Measurements from ENCODE around the gene DHX32.

DHX32 gene

DNA sequence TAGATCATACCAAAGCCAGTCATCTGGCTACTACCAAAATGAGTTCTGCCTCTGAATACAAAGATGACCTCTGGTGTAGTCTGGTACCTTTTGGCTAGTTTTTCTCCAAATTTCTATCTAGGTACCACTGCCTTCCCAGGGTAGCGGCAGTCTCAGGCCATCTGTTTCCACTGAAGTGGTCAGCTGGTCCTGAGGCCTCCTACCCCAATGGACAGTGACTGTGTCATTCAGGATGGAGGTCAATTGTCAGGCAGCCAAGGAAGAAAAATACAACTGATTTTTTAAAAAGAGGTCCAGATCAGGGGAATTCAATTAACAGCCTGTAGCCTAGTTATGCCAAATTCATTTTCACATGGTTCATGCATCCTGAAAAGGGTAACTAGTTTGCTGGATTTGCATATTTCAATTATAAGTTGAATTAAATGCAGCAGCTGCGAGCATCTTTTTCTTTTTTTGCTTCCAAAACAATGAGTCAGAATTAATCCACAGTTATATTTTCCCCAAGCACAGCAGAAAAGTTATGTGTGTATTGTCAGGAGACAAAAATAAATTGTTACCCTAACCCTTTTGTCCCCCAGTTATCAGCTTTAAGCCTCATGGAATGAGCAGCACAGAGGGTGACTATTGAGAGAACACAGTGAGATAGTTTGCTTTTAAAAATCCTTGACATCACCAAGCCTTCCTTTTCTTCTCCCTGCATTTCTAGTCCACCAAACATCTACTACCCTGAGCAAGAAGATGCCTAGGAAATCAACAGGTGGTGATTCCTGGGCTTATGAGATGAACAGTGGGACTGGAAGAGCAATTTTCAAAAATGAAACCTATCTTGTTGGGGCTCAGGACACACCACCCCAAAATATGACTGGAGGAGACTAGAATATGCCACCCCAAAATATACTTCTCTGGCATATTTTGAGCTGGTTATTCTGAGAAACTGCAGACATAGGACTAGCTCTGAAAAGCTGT lies 30.0 kb downstream of the DHX32 start:
- no peak overlapping the region for H4K12ac ChIP-seq (ENCODE audit: low read depth, low read length)
- no peaks in the 10 kb centered on the region for H3K27me3 ChIP-seq (ENCODE audit: insufficient read depth, low read length)
- no peak overlapping the region for H3K4ac ChIP-seq (ENCODE audit: low read depth, low read length)
- H2BK120ac ChIP-seq (ENCODE audit: insufficient read depth, low read length, poor library complexity) = no peak overlapping the region
- H3K36me3 ChIP-seq (ENCODE audit: control insufficient read depth in 1 of 2, insufficient read depth in 2 of 2, low read length in 2 of 2) = peaks cover 19 to 39% of the 10 kb centered on the region in 2 experiments
- no peak for DNase-seq
- no peak overlapping the region for H3K23ac ChIP-seq (ENCODE audit: low read length)
- H4K8ac ChIP-seq (ENCODE audit: low read depth, low read length) = no peak overlapping the region
- no peak overlapping the region for H4K91ac ChIP-seq (ENCODE audit: low read depth, low read length)
- no peak overlapping the region for H2AFZ ChIP-seq (ENCODE audit: insufficient read depth, low read length, poor library complexity)
- H3K4me1 ChIP-seq (ENCODE audit: control insufficient read depth in 1 of 2, insufficient read depth in 2 of 2, low read length in 2 of 2) = no peaks in the 10 kb centered on the region
- no peak overlapping the region for H2BK12ac ChIP-seq (ENCODE audit: low read length)
- H3K9me3 ChIP-seq (ENCODE audit: insufficient read depth, low read depth, low read length) = peaks cover 2% of the 10 kb centered on the region
- no CpG with 5 or more reads among the region's 2 CpGs for WGBS (ENCODE audit: extremely low coverage, insufficient coverage, insufficient read length)
- H3K4me2 ChIP-seq (ENCODE audit: low read length) = no peak overlapping the region
- H2BK5ac ChIP-seq (ENCODE audit: low read depth, low read length, poor library complexity) = no peak overlapping the region
- no peak overlapping the region for H3K4me3 ChIP-seq (ENCODE audit: low read depth, low read length)
- no peak overlapping the region for H3K27ac ChIP-seq (ENCODE audit: low read depth, low read length)
- H3K18ac ChIP-seq (ENCODE audit: low read length) = no peak overlapping the region
- no peak overlapping the region for H3K14ac ChIP-seq (ENCODE audit: low read length)
- no peaks in the 10 kb centered on the region for H3K79me2 ChIP-seq (ENCODE audit: control insufficient read depth, insufficient read depth, low read length, poor library complexity)
- no peak overlapping the region for H3K9ac ChIP-seq (ENCODE audit: low read length)
- no peak overlapping the region for H2AK5ac ChIP-seq (ENCODE audit: low read length)
- H3K79me1 ChIP-seq (ENCODE audit: low read length) = no peaks in the 10 kb centered on the region

DNA sequence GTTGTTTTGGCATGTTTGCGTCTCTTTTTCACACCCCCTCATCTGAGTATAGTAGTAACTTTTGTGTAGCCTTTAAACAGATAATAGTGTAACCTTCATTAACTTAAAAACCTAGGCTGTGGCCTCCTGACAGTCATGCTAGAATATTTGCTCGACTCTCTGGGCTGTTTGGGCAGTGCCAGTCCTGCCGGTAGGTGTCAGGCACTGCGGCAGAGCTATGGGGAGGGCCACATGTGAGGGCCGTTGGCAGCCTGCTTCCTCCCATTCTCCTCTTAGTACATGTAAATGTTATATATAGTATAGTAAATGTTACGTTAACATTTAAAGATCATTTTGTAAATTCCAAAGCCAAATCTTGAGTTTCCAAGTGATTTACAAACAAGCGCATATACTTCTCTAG lies 31.6 kb downstream of the DHX32 start:
- H2AFZ ChIP-seq (ENCODE audit: insufficient read depth, low read length, poor library complexity) = no peak overlapping the region
- H2AK5ac ChIP-seq (ENCODE audit: low read length) = no peak overlapping the region
- H3K79me2 ChIP-seq (ENCODE audit: control insufficient read depth, insufficient read depth, low read length, poor library complexity) = no peaks in the 10 kb centered on the region
- no peak overlapping the region for H4K12ac ChIP-seq (ENCODE audit: low read depth, low read length)
- H3K4ac ChIP-seq (ENCODE audit: low read depth, low read length) = no peak overlapping the region
- H3K18ac ChIP-seq (ENCODE audit: low read length) = no peak overlapping the region
- no peaks in the 10 kb centered on the region for H3K27me3 ChIP-seq (ENCODE audit: insufficient read depth, low read length)
- no CpG with 5 or more reads among the region's 7 CpGs for WGBS (ENCODE audit: extremely low coverage, insufficient coverage, insufficient read length)
- H3K14ac ChIP-seq (ENCODE audit: low read length) = no peak overlapping the region
- no peak for DNase-seq
- no peak overlapping the region for H3K4me2 ChIP-seq (ENCODE audit: low read length)
- no peak overlapping the region for H4K91ac ChIP-seq (ENCODE audit: low read depth, low read length)
- H3K9me3 ChIP-seq (ENCODE audit: insufficient read depth, low read depth, low read length) = peaks cover 2% of the 10 kb centered on the region
- H3K27ac ChIP-seq (ENCODE audit: low read depth, low read length) = no peak overlapping the region
- H3K79me1 ChIP-seq (ENCODE audit: low read length) = no peaks in the 10 kb centered on the region
- H3K9ac ChIP-seq (ENCODE audit: low read length) = no peak overlapping the region
- no peak overlapping the region for H2BK12ac ChIP-seq (ENCODE audit: low read length)
- no peaks in the 10 kb centered on the region for H3K4me1 ChIP-seq (ENCODE audit: control insufficient read depth in 1 of 2, insufficient read depth in 2 of 2, low read length in 2 of 2)
- H4K8ac ChIP-seq (ENCODE audit: low read depth, low read length) = no peak overlapping the region
- peaks cover 23 to 47% of the 10 kb centered on the region in 2 experiments for H3K36me3 ChIP-seq (ENCODE audit: control insufficient read depth in 1 of 2, insufficient read depth in 2 of 2, low read length in 2 of 2)
- no peak overlapping the region for H2BK5ac ChIP-seq (ENCODE audit: low read depth, low read length, poor library complexity)
- H3K23ac ChIP-seq (ENCODE audit: low read length) = no peak overlapping the region
- no peak overlapping the region for H2BK120ac ChIP-seq (ENCODE audit: insufficient read depth, low read length, poor library complexity)
- no peak overlapping the region for H3K4me3 ChIP-seq (ENCODE audit: low read depth, low read length)

DNA sequence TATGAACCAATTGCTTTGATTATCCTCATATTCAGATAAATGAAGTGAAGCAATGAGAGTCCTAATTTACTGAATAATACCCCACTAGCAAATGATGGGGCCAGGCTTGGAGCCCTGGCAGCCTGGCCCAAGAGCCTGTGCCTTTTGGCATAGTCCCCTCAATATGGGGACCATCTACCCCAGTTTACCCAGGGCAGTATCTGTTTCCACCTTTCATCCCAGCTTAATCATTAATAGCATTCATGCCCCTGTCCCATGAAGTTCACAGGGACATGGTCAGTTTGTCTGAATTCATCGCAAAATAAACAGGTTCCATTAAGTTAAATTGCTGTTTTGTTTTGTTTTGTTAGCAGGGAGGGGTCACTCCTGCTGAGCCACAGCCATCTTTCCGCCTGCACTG lies 32.2 kb downstream of the DHX32 start:
- H4K8ac ChIP-seq (ENCODE audit: low read depth, low read length) = no peak overlapping the region
- H2AFZ ChIP-seq (ENCODE audit: insufficient read depth, low read length, poor library complexity) = no peak overlapping the region

DNA sequence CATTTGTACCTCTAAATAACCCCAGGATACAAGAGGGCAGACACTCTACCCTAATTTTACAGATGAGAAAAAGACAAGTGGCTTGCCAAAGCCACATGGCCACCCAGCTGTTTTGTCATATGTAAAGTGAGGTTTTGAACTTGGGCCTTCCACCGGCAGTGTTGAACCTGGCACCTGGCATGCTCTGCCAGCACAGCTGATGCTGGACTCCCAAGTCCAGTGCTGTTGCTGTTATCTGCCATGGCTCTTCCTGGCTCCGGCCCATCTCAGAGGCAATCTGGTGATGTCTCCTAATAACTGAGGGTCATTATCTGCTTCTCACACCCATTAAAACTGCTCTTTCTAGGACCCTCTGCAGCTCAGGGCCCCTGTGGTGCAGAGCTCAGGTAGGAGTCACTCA lies 32.7 kb downstream of the DHX32 start:
- Histone ChIP-seq H4K91ac (ENCODE audit: low read depth, low read length) (no peak overlapping the region), H3K79me2 (ENCODE audit: control insufficient read depth, insufficient read depth, low read length, poor library complexity) (no peaks in the 10 kb centered on the region), H3K9me3 (ENCODE audit: insufficient read depth, low read depth, low read length) (peaks cover 2% of the 10 kb centered on the region), H3K79me1 (ENCODE audit: low read length) (no peaks in the 10 kb centered on the region), H3K4ac (ENCODE audit: low read depth, low read length) (no peak overlapping the region), H3K14ac (ENCODE audit: low read length) (no peak overlapping the region), H3K4me2 (ENCODE audit: low read length) (no peak overlapping the region), H2BK12ac (ENCODE audit: low read length) (no peak overlapping the region), H3K18ac (ENCODE audit: low read length) (no peak overlapping the region), H4K8ac (ENCODE audit: low read depth, low read length) (no peak overlapping the region), H3K4me1 (ENCODE audit: control insufficient read depth in 1 of 2, insufficient read depth in 2 of 2, low read length in 2 of 2) (no peaks in the 10 kb centered on the region), H2BK120ac (ENCODE audit: insufficient read depth, low read length, poor library complexity) (no peak overlapping the region), H2BK5ac (ENCODE audit: low read depth, low read length, poor library complexity) (no peak overlapping the region), H3K4me3 (ENCODE audit: low read depth, low read length) (no peak overlapping the region), H3K27me3 (ENCODE audit: insufficient read depth, low read length) (no peaks in the 10 kb centered on the region), H2AK5ac (ENCODE audit: low read length) (no peak overlapping the region), H4K12ac (ENCODE audit: low read depth, low read length) (no peak overlapping the region), H3K23ac (ENCODE audit: low read length) (no peak overlapping the region), H3K36me3 (ENCODE audit: control insufficient read depth in 1 of 2, insufficient read depth in 2 of 2, low read length in 2 of 2) (peaks cover 25 to 53% of the 10 kb centered on the region in 2 experiments), H3K9ac (ENCODE audit: low read length) (no peak overlapping the region), H2AFZ (ENCODE audit: insufficient read depth, low read length, poor library complexity) (no peak overlapping the region), H3K27ac (ENCODE audit: low read depth, low read length) (no peak overlapping the region)
- no CpG with 5 or more reads among the region's 2 CpGs for WGBS (ENCODE audit: extremely low coverage, insufficient coverage, insufficient read length)
- DNase-seq = no peak

More for the DNA sequence above, 32.2 kb downstream of the DHX32 start:
- Histone ChIP-seq H3K36me3 (ENCODE audit: control insufficient read depth in 1 of 2, insufficient read depth in 2 of 2, low read length in 2 of 2) (peaks cover 22 to 50% of the 10 kb centered on the region in 2 experiments), H3K27ac (ENCODE audit: low read depth, low read length) (no peak overlapping the region), H4K12ac (ENCODE audit: low read depth, low read length) (no peak overlapping the region), H2BK5ac (ENCODE audit: low read depth, low read length, poor library complexity) (no peak overlapping the region), H3K79me2 (ENCODE audit: control insufficient read depth, insufficient read depth, low read length, poor library complexity) (no peaks in the 10 kb centered on the region), H3K9me3 (ENCODE audit: insufficient read depth, low read depth, low read length) (peaks cover 2% of the 10 kb centered on the region), H3K4me1 (ENCODE audit: control insufficient read depth in 1 of 2, insufficient read depth in 2 of 2, low read length in 2 of 2) (no peaks in the 10 kb centered on the region), H3K14ac (ENCODE audit: low read length) (no peak overlapping the region), H2AK5ac (ENCODE audit: low read length) (no peak overlapping the region), H3K27me3 (ENCODE audit: insufficient read depth, low read length) (no peaks in the 10 kb centered on the region), H3K18ac (ENCODE audit: low read length) (no peak overlapping the region), H3K9ac (ENCODE audit: low read length) (no peak overlapping the region), H3K23ac (ENCODE audit: low read length) (no peak overlapping the region), H2BK12ac (ENCODE audit: low read length) (no peak overlapping the region), H3K79me1 (ENCODE audit: low read length) (no peaks in the 10 kb centered on the region), H3K4me2 (ENCODE audit: low read length) (no peak overlapping the region), H2BK120ac (ENCODE audit: insufficient read depth, low read length, poor library complexity) (no peak overlapping the region), H4K91ac (ENCODE audit: low read depth, low read length) (no peak overlapping the region), H3K4me3 (ENCODE audit: low read depth, low read length) (no peak overlapping the region), H3K4ac (ENCODE audit: low read depth, low read length) (no peak overlapping the region)
- DNase-seq = no peak
- no CpG with 5 or more reads among the region's 2 CpGs for WGBS (ENCODE audit: extremely low coverage, insufficient coverage, insufficient read length)
